ENCODE measurements around the gene CDC123. TPM values are rescaled to one million over a fixed set of nuclear protein-coding genes. Genes with fewer than 3 reads are reported as not detected.
"Not testable (repeated sequence)": the region's sequence is repeated elsewhere in the genome, so short reads cannot be mapped to it uniquely, and the experiment has no call there.

The CDC123 gene
- total RNA-seq, 1 donor from 2014 or later, result 81.1 TPM

- no peak overlapping the region for H3K4me3 Mint-ChIP-seq
- DNase-seq, result no peak
- H3K9me3 Mint-ChIP-seq, result no peaks in the 10 kb centered on the region
- ChIA-PET POLR2A (no interaction called here), CTCF (interaction anchor here (1.3 kb wide), 1 partner anchor 16 kb away, joined by 4 read pairs; no protein-coding TSS in a partner anchor)
- no peak for TF ChIP-seq CTCF (IDR thresholded peaks at IDR 0.05)
- no peaks in the 10 kb centered on the region for H3K27me3 Mint-ChIP-seq
- no peaks in the 10 kb centered on the region for H3K4me1 Mint-ChIP-seq
- H3K36me3 Mint-ChIP-seq (ENCODE audit: low read depth), result peaks cover 67% of the 10 kb centered on the region
- no peak overlapping the region for H3K27ac Mint-ChIP-seq
- no peak for ATAC-seq (ENCODE audit: low read depth)
- intact Hi-C loops (cut with micrococcal nuclease), result no loop called here
Observed at GRCh38 chr10:12228851-12229250, 32.9 kb downstream of the CDC123 start.

GRCh38 chr10:12234687-12235086, 38.7 kb downstream of the CDC123 start:
- CTCF ChIA-PET; H3K27me3 Mint-ChIP-seq; POLR2A ChIA-PET; ATAC-seq (ENCODE audit: low read depth); H3K4me3 Mint-ChIP-seq; H3K4me1 Mint-ChIP-seq; DNase-seq; H3K27ac Mint-ChIP-seq; H3K9me3 Mint-ChIP-seq; intact Hi-C loops (cut with micrococcal nuclease): not testable (repeated sequence)
- peaks cover 77% of the 10 kb centered on the region for H3K36me3 Mint-ChIP-seq (ENCODE audit: low read depth)

- intact Hi-C loops (cut with micrococcal nuclease), result no loop called here
- DNase-seq (no peak), ATAC-seq (ENCODE audit: low read depth) (no peak)
- no peak for TF ChIP-seq CTCF (IDR thresholded peaks at IDR 0.05)
- peaks cover 8% of the 10 kb centered on the region for H3K4me1 Mint-ChIP-seq
- no peaks in the 10 kb centered on the region for H3K27me3 Mint-ChIP-seq
- no peaks in the 10 kb centered on the region for H3K9me3 Mint-ChIP-seq
- no peak overlapping the region for H3K4me3 Mint-ChIP-seq
- H3K27ac Mint-ChIP-seq, result no peak overlapping the region
- CTCF ChIA-PET, result no interaction called here
- peaks cover 76% of the 10 kb centered on the region for H3K36me3 Mint-ChIP-seq (ENCODE audit: low read depth)
- POLR2A ChIA-PET, result no interaction called here
Observed at GRCh38 chr10:12235116-12235694, 39.2 kb downstream of the CDC123 start.

GRCh38 chr10:12235796-12236195, 39.8 kb downstream of the CDC123 start:
- Mint-ChIP-seq H3K4me1 (peaks cover 12% of the 10 kb centered on the region), H3K4me3 (no peak overlapping the region)

GRCh38 chr10:12237265-12238220, 41.6 kb downstream of the CDC123 start:
- Mint-ChIP-seq H3K27me3 (no peaks in the 10 kb centered on the region), H3K4me3 (no peak overlapping the region), H3K36me3 (ENCODE audit: low read depth) (peaks cover 79% of the 10 kb centered on the region), H3K9me3 (no peaks in the 10 kb centered on the region), H3K27ac (no peak overlapping the region), H3K4me1 (peaks cover 29% of the 10 kb centered on the region)
- no peak for ATAC-seq (ENCODE audit: low read depth)
- CTCF ChIA-PET, result no interaction called here
- intact Hi-C loops (cut with micrococcal nuclease), result no loop called here
- TF ChIP-seq CTCF (IDR thresholded peaks at IDR 0.05), result no peak
- POLR2A ChIA-PET, result no interaction called here
- DNase-seq, result no peak

More at GRCh38 chr10:12235796-12236195, 39.8 kb downstream of the CDC123 start:
- ATAC-seq (ENCODE audit: low read depth) (no peak), DNase-seq (no peak)
- Mint-ChIP-seq H3K27me3 (no peaks in the 10 kb centered on the region), H3K27ac (no peak overlapping the region), H3K36me3 (ENCODE audit: low read depth) (peaks cover 78% of the 10 kb centered on the region), H3K9me3 (no peaks in the 10 kb centered on the region)
- TF ChIP-seq CTCF (IDR thresholded peaks at IDR 0.05), result no peak
- intact Hi-C loops (cut with micrococcal nuclease), result no loop called here
- ChIA-PET POLR2A (no interaction called here), CTCF (no interaction called here)

Measured in activated B cell treated with CpG ODN at 0.5 μM for 24 hours (primary cell).